HepG2 (cell line): ENCODE data around the gene RCBTB1. TPM values are rescaled to one million over a fixed set of nuclear protein-coding genes. Genes with fewer than 3 reads are reported as not detected.
A peak's percentile ranks its signal among the peaks of the same experiment; 100 is the strongest.

ENCODE experiments used
- ATAC-seq: fragments of 200-7000 bp; cut with Tn5 transposase; 3 replicates; pipeline ENCODE4 v1.9.1; 2020; ENCODE audit warnings: mild to moderate bottlenecking, moderate library complexity
- BruUV-seq: library from RNA; stranded (reverse); fragments of 400-500 nt; replicated peaks from 2 replicates; lab custom pipeline; 2021; lab: Mats Ljungman, UMichigan
- CTCF ChIA-PET: fragments of 300-600 bp; formaldehyde crosslinking; extraction: SDS; loops from one replicate; lab custom pipeline; 2021; ENCODE audit warnings: low total read pairs, inconsistent platforms, low intra/inter-chr PET ratio; lab: Yijun Ruan, JAX
- POLR2A ChIA-PET: fragments of 350-600 bp; sonication (Branson Sonifier 250); formaldehyde crosslinking; loops from one replicate; lab custom pipeline; 2020; ENCODE audit warnings: antibody characterized with exemption, inconsistent platforms; lab: Yijun Ruan, JAX
- DNase-seq: peaks from one replicate; pipeline ENCODE4 v3.0.0-alpha.2; 2015; ENCODE audit warnings: low spot score
- FAIRE-seq: peaks from 3 replicates; lab custom pipeline; 2011; peaks lifted over from hg19 to GRCh38; lab: Jason Lieb, UNC
- H2AFZ ChIP-seq: one replicate; pipeline ENCODE4 v1.6.1; 2011; ENCODE audit warnings: low read length, inconsistent platforms
- H3K27ac ChIP-seq: fragments of 300-600 bp; 3 replicates; pipeline ENCODE4 v1.8.0; 2011; ENCODE audit warnings: mixed run types, mild to moderate bottlenecking, mixed read lengths, low read length, inconsistent platforms; ENCODE audit not compliant: insufficient read depth; ENCODE audit errors: extremely low read length
- H3K27me3 ChIP-seq, 2 experiments: fragments of 200-600 bp in 1 of 2; 2 replicates in 1 of 2; 3 replicates in 1 of 2; pipeline versions ENCODE4 v1.6.0 to v1.8.0; 2011; ENCODE audit warnings: low read length in 2 of 2, mild to moderate bottlenecking in 2 of 2, moderate library complexity in 2 of 2, inconsistent platforms in 1 of 2; ENCODE audit not compliant: insufficient read depth in 2 of 2, control insufficient read depth in 1 of 2
- H3K36me3 ChIP-seq, 2 experiments: fragments of 200-600 bp in 1 of 2; replicated peaks in 1 of 2; 2 replicates in 1 of 2; 3 replicates in 1 of 2; pipeline versions ENCODE4 v1.5.1 to v1.8.0; 2011; ENCODE audit warnings: low read length in 2 of 2, inconsistent platforms in 1 of 2; ENCODE audit not compliant: insufficient read depth in 2 of 2, control insufficient read depth in 1 of 2
- H3K4me1 ChIP-seq: 2 replicates; pipeline ENCODE4 v1.5.1; 2012; ENCODE audit warnings: low read length, inconsistent platforms; ENCODE audit not compliant: insufficient read depth
- H3K4me2 ChIP-seq: 2 replicates; pipeline ENCODE4 v1.6.0; 2011; ENCODE audit warnings: low read depth, low read length, inconsistent platforms
- H3K4me3 ChIP-seq, 3 experiments: fragments of 200-600 bp in 1 of 3; sonication (generic), shearing (Covaris generic) in 1 of 3; replicated peaks in 1 of 3; 2 replicates each; pipeline ENCODE4 v1.5.1; 2011 to 2016; ENCODE audit warnings: low read length in 3 of 3, inconsistent platforms in 2 of 3, low read depth in 2 of 3, mild to moderate bottlenecking in 2 of 3, control low read depth in 1 of 3, mixed read lengths in 1 of 3; ENCODE audit not compliant: insufficient read depth in 1 of 3
- H3K79me2 ChIP-seq: one replicate; pipeline ENCODE4 v1.6.1; 2011; ENCODE audit warnings: low read length, inconsistent platforms; ENCODE audit not compliant: insufficient read depth
- H3K9ac ChIP-seq: 2 replicates; pipeline ENCODE4 v1.6.0; 2011; ENCODE audit warnings: mild to moderate bottlenecking, low read depth, low read length, inconsistent platforms; ENCODE audit not compliant: insufficient read depth
- H3K9me3 ChIP-seq: 2 replicates; pipeline ENCODE4 v1.5.1; 2012; ENCODE audit warnings: mild to moderate bottlenecking, low read length
- H4K20me1 ChIP-seq: 2 replicates; pipeline ENCODE4 v1.6.0; 2011; ENCODE audit warnings: inconsistent platforms, mild to moderate bottlenecking, low read length, moderate library complexity; ENCODE audit not compliant: insufficient read depth
- ARID4A ChIP-seq: sonication (generic); formaldehyde crosslinking; IDR thresholded peaks from 2 replicates; pipeline ENCODE4 v1.5.0; 2020; ENCODE audit warnings: mild to moderate bottlenecking, missing genetic modification reagents, borderline replicate concordance
- HOXA3 ChIP-seq: sonication (generic); formaldehyde crosslinking; IDR thresholded peaks from 2 replicates; pipeline ENCODE4 v1.5.0; 2020; ENCODE audit warnings: missing genetic modification reagents
- RELA ChIP-seq: sonication (generic); formaldehyde crosslinking; IDR thresholded peaks from 2 replicates; pipeline ENCODE4 v1.4.0; 2020; ENCODE audit warnings: missing genetic modification reagents
- SIN3B ChIP-seq: fragments of 150-350 bp; IDR thresholded peaks from 2 replicates; pipeline ENCODE4 v1.6.1; 2014; ENCODE audit warnings: low read length
- ZFP91 ChIP-seq: sonication (generic); formaldehyde crosslinking; IDR thresholded peaks from 2 replicates; pipeline ENCODE4 v1.9.0; 2022; ENCODE audit warnings: missing genetic modification reagents, mild to moderate bottlenecking, borderline replicate concordance
- ZNF687 ChIP-seq: sonication (generic); formaldehyde crosslinking; IDR thresholded peaks from 2 replicates; pipeline ENCODE4 v1.5.1; 2020; ENCODE audit warnings: mild to moderate bottlenecking, missing genetic modification reagents, moderate library complexity
- ZNF749 ChIP-seq: sonication (generic); formaldehyde crosslinking; IDR thresholded peaks from 2 replicates; pipeline ENCODE4 v1.8.0; 2022; ENCODE audit warnings: mild to moderate bottlenecking, missing genetic modification reagents, moderate library complexity, borderline replicate concordance
- ZNF768 ChIP-seq: sonication (generic); formaldehyde crosslinking; IDR thresholded peaks from 2 replicates; pipeline ENCODE4 v1.4.0; 2020; ENCODE audit warnings: missing genetic modification reagents
- WGBS: methylation state at CpG from one replicate; pipeline ENCODE4 v1.1.6; 2017; ENCODE audit warnings: low lambda C conversion rate; 5-methylcytosine and 5-hydroxymethylcytosine counted together
- in situ Hi-C: cut with HindIII; loops from 2 replicates; pipeline ENCODE4 v1.10.0; 2017; ENCODE audit warnings: low pct_unique_long_range_greater_than_20kb; ENCODE audit not compliant: extremely low pct_ligation_motif_present
- intact Hi-C: fragments of 100-400 bp; cut with micrococcal nuclease; formaldehyde crosslinking; loops from one replicate; pipeline ENCODE4 v1.10.0; 2022; ENCODE audit not compliant: unreplicated experiment
- polyA plus RNA-seq, 8 experiments: library from polyadenylated mRNA; depleted of rRNA in 3 of 8; stranded (reverse) in 7 of 8; unstranded in 1 of 8; fragments of >200 nt; fragmentation: Illumina TruSeq in 4 of 8; extraction: Trizol in 4 of 8; gene quantifications; 2 replicates each; pipeline versions ENCODE4 v1.2.1 to v1.2.3, GENCODE V29; 2011 to 2016; ENCODE audit warnings: low read depth in 4 of 8, missing spikeins in 1 of 8, mixed read lengths in 1 of 8; ENCODE audit not compliant: insufficient read depth in 1 of 8
- total RNA-seq, 5 experiments: library from RNA; depleted of rRNA; stranded (reverse); fragments of >200 nt; fragmentation: Illumina TruSeq; extraction: Trizol; gene quantifications; 2 replicates each; pipeline ENCODE4 v1.2.3, GENCODE V29; 2016; ENCODE audit warnings: low read depth in 1 of 5

The RCBTB1 gene
- total and polyA plus RNA-seq, 2 of the 13 experiments (the other 11 are each of a cell fraction or from before 2014, with no cell fraction given): 13.4 to 21.6 TPM

GRCh38 chr13:49629196-49629938 lies 44.0 kb upstream of the RCBTB1 start (continued):
- TF ChIP-seq ZNF749: no peak

GRCh38 chr13:49627831-49628652 lies 42.7 kb upstream of the RCBTB1 start, which contains the start of gene ARL11:
Gene ARL11, plus strand, starts transcription at chr13:49628507. Its CDS starts 1,941 bp downstream, at chr13:49630448.
- H3K27ac ChIP-seq: no peak within 1 kb of the TSS
- in situ Hi-C loops (no loop called here), intact Hi-C loops (no loop called here)
- peaks cover 70% of the 10 kb centered on the region for H3K4me1 ChIP-seq
- no peaks in the 10 kb centered on the region for H4K20me1 ChIP-seq
- no peak for FAIRE-seq
- POLR2A ChIA-PET: interaction anchor here (1.0 kb wide), 1 partner anchor 21 kb away, joined by 3 read pairs; no protein-coding TSS in a partner anchor
- H3K27me3 ChIP-seq: no peaks in the 10 kb centered on the region
- H2AFZ ChIP-seq: no peak within 1 kb of the TSS
- CTCF ChIA-PET: no interaction called here
- peak within 1 kb of the TSS; percentile 15 to 44 (median 18); a peak in 4 of 6 replicates for H3K4me3 ChIP-seq
- peak within 1 kb of the TSS; percentile 67 for H3K4me2 ChIP-seq
- H3K9ac ChIP-seq: no peak within 1 kb of the TSS
- no peaks in the 10 kb centered on the region for H3K79me2 ChIP-seq
- peak; percentile 6; the same call in 2 of the 3 replicates for ATAC-seq
- WGBS: 62% methylated on average over 13 of the region's 17 CpGs
- H3K36me3 ChIP-seq: no peaks in the 10 kb centered on the region
- BruUV-seq: no TSS peak
- H3K9me3 ChIP-seq: no peaks in the 10 kb centered on the region
- DNase-seq: no peak
- TF ChIP-seq RELA (CRISPR knock-in tag) (no peak), SIN3B (no peak), HOXA3 (CRISPR knock-in tag) (no peak), ZNF687 (CRISPR knock-in tag) (peak; percentile 41; the same call in 1 of the 2 replicates), ZNF768 (CRISPR knock-in tag) (peak; percentile 75; the same call in 1 of the 2 replicates), ZFP91 (peak; percentile 34; the same call in 1 of the 2 replicates), ARID4A (0 out of 2 replicates have a peak, but pooled peaks have one; percentile 15)
